HG03060 (cell line): ENCODE measurements around the gene ZNF469.
"Not testable (repeated sequence)": the region's sequence is repeated elsewhere in the genome, so short reads cannot be mapped to it uniquely, and the experiment has no call there.

Experiments
- ATAC-seq: cut with Tn5 transposase; IDR thresholded peaks from one replicate; pipeline ENCODE4 v1.9.1; 2021; ENCODE audit warnings: low read depth, moderate number of reproducible peaks; ENCODE audit not compliant: unreplicated experiment

Gene ZNF469

DNA sequence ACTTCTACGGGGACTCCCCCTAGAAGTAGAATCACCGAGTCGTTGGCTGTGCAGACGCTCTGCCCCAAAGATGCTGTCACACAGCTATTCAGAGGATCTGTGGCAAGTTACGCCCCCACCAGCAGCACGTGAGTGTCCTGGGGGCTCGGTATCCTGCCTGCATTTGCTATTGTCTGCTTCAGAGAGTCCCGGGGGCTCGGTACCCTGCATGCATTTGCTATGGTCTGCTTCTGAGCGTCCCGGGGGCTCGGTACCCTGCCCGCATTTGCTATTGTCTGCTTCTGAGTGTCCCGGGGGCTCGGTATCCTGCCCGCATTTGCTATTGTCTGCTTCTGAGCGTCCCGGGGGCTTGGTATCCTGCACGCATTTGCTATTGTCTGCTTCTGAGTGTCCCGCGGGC lies 23.8 kb upstream of the ZNF469 start:
- no peak for ATAC-seq

GRCh38 chr16:88360401-88360800 lies 22.4 kb upstream of the ZNF469 start:
- ATAC-seq, result not testable (repeated sequence)

- no peak for ATAC-seq
Measured at GRCh38 chr16:88360999-88361398, 21.8 kb upstream of the ZNF469 start.

- ATAC-seq, result no peak
Measured at GRCh38 chr16:88361775-88362174, 21.0 kb upstream of the ZNF469 start.

DNA sequence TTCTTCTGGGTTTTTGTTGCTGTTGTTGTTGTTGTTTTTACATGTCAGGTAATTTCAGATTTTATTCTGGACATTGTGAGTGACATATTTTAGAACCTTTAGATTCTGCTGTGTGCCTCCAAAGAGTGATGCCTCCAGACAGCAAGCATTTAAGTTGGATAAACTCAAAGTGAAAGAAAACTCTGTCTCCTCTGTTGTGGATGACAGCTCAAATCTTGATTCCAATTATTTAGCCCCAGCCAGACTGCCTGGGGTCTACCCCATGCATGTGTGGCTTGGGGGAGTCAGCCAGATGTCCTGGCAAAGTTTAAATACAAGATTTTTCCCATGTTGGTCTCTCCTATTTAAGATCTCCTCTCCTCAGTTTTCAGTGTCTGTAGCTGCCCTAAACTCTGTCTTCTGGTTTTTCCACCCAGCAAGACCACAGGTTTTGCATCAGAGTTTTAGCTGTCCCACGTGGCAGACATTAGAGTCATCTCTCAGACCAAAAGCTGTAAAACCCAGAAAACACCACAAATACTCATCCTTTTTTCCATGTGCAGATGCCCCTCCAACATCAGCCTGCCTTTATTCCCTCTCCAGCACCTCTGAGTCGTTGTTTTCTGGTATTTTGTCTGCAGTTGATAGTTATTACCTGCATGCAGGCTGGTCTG lies 19.4 kb upstream of the ZNF469 start:
- no peak for ATAC-seq

GRCh38 chr16:88365244-88365865 lies 17.4 kb upstream of the ZNF469 start:
- ATAC-seq, result no peak

DNA sequence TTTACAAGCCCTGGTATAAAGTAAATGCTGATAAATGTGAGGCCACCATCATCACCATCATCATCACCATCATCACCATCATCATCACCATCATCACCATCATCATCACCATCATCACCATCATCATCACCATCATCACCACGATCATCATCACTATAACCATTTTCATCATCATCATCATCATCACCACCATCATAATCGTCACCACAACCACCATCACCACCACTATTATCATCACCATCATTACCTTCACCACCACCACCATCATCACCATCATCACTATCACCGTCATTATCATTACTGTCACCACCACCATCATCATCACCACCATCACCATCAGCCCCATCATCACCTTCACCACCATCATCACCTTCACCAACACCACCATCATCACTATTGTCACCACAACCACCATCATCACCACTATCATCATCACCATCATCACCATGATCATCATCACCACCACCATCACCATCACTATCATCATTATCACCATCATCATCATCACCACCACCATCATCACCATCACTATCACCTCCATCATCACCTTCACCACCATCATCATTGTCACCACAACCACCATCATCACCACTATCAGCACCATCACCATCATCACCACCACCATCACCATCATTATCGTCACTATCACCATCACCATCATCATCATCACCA lies 16.6 kb upstream of the ZNF469 start:
- no peak for ATAC-seq

GRCh38 chr16:88366704-88367047 lies 16.1 kb upstream of the ZNF469 start:
- ATAC-seq, result no peak

DNA sequence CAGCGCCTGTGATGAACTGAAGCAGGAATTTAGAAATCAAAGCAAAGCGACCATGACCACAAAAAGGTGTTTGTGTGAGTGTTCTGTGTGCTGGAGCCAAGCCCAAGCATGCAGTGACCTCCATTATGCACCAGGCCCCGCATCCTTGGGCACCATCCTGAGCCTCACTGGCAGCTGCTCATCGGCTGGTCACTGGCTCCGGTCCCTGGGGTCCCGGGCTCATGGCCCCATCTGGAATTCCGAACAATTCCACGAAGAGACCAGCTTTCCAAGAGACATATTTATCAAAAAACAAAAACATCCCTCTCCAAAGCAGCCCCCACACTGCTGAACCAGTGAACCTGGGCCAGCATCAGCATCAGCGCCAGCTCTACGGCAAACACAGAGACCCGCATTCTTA lies 15.2 kb upstream of the ZNF469 start:
- no peak for ATAC-seq

- ATAC-seq, result no peak
Measured at GRCh38 chr16:88368036-88368435, 14.7 kb upstream of the ZNF469 start.

- no peak for ATAC-seq
Measured at GRCh38 chr16:88368994-88369393, 13.8 kb upstream of the ZNF469 start.

GRCh38 chr16:88369447-88370008 lies 13.2 kb upstream of the ZNF469 start:
- no peak for ATAC-seq

GRCh38 chr16:88370365-88370764 lies 12.4 kb upstream of the ZNF469 start:
- ATAC-seq, result no peak

GRCh38 chr16:88372522-88372921 lies 10.2 kb upstream of the ZNF469 start:
- no peak for ATAC-seq

DNA sequence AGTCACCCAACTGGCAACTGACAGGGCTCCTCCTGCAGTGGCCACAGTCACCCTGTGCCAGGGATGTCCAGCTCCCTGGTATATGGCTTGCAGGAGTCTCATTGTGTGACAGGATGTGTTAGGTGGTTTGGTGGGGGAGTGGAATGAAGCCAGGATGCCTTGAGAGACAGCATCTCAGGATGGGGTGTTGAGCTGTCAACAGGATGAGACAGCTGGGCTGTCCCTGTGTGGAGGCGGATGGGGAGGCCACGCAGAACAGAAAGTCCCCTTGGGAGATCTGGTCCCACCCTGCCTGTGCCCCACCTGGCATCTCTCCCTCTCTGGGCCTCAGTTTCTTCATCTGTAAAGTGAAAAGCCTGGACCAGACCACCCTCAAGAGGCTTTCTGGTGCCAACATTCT lies 9.5 kb upstream of the ZNF469 start:
- ATAC-seq, result no peak

- ATAC-seq, result no peak
Measured at GRCh38 chr16:88373927-88374492, 8.7 kb upstream of the ZNF469 start.

GRCh38 chr16:88374736-88375135 lies 8.0 kb upstream of the ZNF469 start:
- no peak for ATAC-seq

- no peak for ATAC-seq
Measured at GRCh38 chr16:88375236-88375975, 7.4 kb upstream of the ZNF469 start.

- no peak for ATAC-seq
Measured at GRCh38 chr16:88375996-88376834, 6.5 kb upstream of the ZNF469 start.
